Inferior parietal cortex (tissue), 1 donor: ENCODE data around the gene PAQR5.

Source experiments
- DNase-seq: peaks from one replicate; pipeline ENCODE4 v3.0.0-alpha.2; 2016; ENCODE audit errors: extremely low spot score

PAQR5 gene

DNA sequence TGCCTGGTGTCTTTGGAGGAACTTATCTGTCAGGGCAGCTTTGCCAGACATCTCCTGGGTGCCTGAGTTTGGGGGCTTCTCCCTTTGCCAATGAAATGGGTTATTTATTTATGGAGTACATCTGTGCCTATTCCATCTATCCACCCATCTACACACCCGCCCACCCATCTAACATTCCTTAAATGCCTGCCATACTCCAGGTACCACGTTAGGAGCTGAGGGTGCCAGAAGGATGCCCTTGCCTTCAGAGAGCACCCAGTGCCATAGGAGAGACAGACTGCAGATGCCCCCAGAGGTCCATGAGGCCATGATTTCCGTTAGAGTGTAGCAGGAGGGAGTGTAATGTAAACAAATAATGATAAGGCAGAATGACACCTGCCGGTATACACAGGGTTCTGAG lies 93.6 kb downstream of the PAQR5 start:
- no peak for DNase-seq

DNA sequence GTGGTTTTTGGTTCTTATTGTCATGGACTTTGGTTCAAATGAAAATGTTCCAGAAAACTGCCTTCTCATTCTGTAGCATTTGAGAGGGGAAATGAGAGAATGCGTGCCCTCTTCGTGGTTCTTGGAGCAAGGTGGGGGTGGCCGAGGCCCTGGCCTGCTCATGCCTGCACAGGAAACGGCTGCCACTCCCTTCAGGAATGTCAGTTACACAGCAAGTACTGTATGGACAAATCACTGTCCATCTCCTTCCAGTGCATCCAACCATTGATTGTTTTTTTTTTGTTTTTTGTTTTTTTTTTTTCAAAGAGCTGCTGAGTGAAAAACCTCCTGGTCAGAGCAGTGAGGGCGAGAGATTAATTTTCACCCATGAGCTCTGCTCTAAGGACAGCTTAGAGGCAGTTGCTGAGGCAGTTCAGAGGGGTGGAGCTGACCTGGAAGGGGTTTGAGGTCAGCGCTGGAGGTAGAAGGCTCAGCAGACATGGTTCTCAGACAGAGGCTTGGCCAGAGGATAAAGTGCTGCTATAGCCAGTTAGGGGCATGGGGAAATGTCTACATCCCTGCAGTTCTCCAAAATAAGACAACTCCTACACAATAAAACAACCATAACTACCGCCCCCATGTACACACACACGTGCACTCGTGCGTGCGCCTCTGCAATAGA lies 95.2 kb downstream of the PAQR5 start:
- DNase-seq, result no peak

GRCh38 chr15:69394556-69395282 lies 96.0 kb downstream of the PAQR5 start:
- peak; percentile 84 for DNase-seq

DNA sequence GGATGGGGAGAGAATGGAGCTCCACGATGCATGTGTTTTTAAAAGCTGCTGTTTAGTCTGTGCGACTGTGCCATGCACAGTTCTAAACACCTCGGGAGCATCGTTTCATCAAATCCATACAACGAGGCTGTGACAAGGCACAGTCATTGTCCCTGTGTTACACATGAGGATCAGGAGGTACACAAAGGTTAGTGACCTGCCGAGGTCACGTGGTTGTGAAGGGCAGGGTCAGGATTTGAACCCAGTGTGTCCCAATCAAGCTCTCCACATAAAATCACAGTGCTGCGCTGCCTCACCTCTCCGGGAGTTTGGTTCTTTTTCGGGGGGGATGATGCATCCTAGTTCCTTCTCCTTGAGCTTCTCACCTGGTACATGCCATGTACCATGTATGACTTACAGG lies 96.7 kb downstream of the PAQR5 start:
- no peak for DNase-seq

GRCh38 chr15:69395991-69396390 lies 97.3 kb downstream of the PAQR5 start:
- DNase-seq, result no peak

DNA sequence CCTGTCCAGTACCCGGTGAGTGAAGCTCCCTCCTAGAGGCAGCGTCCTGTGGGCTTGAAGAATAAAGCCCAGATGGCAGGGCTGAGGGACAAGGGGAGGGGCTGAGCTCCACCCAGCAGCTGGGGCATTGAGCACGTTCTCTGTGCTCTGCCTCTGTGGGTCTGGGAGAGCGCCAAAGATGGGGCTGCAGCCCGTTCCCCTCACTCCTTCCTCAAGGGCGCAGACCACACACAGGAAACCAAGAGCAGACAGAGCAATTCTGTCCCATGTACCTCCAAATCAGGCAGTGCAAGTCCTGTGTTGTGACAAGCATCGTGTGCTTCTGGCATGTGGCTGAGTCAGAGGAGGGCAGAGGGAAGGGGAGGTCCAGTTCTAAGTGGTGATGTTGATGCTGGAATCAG lies 99.8 kb downstream of the PAQR5 start:
- no peak for DNase-seq

GRCh38 chr15:69400850-69401249 lies 102.1 kb downstream of the PAQR5 start:
- DNase-seq, result no peak

GRCh38 chr15:69402816-69403215 lies 104.1 kb downstream of the PAQR5 start:
- no peak for DNase-seq

DNA sequence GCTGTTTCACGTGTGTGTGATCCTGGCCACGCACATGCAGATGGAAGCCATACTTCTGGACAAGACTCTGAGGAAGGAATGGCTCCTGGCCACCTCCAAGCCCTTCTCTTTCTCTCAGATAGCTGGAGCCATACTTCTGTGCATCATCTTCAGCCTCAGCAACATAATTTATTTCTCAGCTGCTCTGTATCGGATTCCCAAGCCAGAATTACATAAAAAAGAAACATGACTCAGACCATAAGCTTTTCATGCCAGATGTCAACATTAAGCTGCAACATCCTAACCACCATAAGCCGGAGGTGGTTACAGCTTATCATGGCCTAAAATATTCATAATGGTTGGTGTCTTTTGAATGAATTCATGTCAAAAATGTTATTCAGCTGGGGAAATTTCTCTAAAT lies 104.9 kb downstream of the PAQR5 start:
- peak; percentile 21 for DNase-seq

GRCh38 chr15:69405110-69405509 lies 106.4 kb downstream of the PAQR5 start:
- no peak for DNase-seq

DNA sequence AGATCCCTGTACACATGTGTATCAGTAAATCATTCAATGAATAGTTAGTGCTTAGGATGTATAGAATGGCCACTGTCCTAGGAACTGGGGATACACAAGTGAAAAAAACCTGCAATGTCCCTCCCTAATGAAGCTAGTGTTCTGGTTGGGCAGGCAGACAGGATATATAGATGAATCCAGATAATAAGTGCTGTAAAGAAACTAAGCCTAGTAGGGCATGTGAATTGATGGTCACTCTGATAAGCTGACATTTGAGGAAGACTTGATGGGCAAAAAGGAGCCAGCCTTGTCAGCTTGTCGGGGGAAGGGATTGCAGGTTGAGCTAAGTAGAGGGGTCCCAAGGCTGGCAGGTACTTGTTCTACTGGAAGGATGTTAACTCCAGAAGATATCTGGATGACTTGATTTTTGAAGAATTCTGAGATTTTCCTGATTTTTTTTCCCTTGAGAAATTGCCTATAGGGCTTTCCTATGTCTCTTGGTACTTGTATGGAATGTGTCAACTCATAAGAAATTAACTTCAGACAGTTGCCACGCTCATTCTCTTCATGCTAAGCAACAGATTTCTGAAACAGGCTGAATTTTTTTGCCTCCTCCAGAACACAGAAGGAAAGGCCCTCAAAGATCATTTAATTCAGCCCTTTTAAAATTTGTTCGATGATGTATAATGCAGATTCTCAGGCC lies 109.1 kb downstream of the PAQR5 start:
- no peak for DNase-seq

- no peak for DNase-seq
Measured at GRCh38 chr15:69408841-69409240, 110.1 kb downstream of the PAQR5 start.

- DNase-seq, result peak; percentile 27
Measured at GRCh38 chr15:69410248-69410874, 111.6 kb downstream of the PAQR5 start.

DNA sequence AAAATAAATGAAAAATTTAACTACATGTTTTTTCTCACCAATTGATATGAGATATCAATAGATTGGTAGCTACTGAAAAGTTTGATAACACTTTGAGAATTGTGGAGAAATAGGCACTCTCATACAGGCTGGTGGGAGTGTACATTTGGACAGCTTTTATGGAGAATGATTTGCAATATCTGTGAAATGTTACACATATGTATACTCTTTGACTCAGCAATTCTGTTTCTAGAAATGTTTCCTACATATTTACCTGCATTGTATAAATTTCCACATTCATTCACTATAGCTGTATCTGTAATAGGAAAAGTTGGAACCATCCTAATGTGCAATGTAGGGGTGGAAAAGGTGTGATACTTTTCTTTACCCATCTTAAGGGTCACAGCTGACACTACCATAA lies 113.6 kb downstream of the PAQR5 start:
- no peak for DNase-seq

- no peak for DNase-seq
Measured at GRCh38 chr15:69412701-69413100, 114.0 kb downstream of the PAQR5 start.

DNA sequence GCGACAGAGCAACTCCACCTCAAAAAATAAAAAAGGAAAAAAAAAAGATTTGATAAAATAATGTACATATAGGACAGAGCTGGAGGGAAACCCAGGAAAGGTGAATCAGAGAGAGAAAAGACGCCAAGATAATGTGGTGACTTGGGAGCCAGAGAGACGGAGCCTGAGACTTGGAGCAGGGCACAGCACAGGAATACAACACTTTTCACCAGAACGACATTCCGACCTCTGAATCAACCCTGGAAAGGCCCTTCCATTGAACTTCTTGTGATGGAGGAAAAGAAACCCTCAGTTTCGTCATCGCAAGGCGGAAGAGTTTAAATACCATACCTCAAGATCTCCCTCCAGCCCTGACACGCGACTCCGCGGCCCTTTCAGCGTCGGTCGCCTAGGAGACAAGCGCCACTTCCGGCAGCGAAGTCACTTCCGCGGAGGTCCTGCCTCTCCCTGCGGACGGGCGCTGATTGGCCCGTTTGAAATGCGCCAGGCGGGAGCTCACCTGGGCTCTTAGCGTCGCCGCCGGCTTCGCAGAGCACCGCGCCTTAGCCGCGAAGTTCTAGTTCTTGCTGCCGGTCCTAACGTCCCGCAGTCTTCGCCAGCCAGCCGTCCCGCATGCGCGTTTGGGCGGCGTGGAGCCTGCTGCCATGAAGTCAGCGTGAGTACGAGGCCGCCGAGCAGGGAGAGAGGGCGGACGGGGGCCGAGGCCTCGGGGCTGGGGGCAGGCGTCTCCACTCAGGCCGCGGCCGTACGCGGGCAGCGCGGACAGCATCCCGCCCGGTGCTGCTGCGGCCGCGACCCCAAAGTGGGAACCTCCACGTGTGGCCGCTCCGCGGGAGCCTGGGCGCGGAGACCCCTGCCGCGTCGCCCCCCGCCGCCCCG lies 115.3 kb downstream of the PAQR5 start, which contains the start of gene KIF23:
TSS of gene KIF23 (plus strand) at position 528 of the 879 bp plus-strand sequence. CDS start at position 645, 117 bp downstream.
- DNase-seq, result peak; percentile 85

GRCh38 chr15:69414701-69415167 lies 116.0 kb downstream of the PAQR5 start:
- no peak for DNase-seq

DNA sequence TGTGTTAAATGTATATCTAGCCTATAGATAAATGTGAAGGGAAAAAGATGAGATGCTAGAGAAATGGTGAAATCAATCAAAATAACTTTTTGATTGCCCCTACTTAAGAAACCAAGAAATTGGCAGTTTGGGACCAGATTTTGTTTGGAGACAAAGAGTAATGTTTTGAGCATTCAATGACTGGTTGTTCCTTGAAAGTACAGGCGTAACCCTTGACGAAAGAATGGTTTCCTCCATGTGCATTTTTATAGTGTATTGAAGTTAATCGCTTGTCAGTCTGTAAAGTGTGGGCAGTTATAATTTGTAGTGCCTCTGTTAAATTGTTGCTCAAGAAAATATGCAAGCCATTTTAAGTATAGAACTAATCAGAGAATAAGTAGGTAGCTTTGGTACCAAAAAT lies 116.7 kb downstream of the PAQR5 start:
- DNase-seq, result no peak

GRCh38 chr15:69417581-69417980 lies 118.9 kb downstream of the PAQR5 start:
- DNase-seq, result no peak

- DNase-seq, result no peak
Measured at GRCh38 chr15:69421498-69421897, 122.8 kb downstream of the PAQR5 start.

DNA sequence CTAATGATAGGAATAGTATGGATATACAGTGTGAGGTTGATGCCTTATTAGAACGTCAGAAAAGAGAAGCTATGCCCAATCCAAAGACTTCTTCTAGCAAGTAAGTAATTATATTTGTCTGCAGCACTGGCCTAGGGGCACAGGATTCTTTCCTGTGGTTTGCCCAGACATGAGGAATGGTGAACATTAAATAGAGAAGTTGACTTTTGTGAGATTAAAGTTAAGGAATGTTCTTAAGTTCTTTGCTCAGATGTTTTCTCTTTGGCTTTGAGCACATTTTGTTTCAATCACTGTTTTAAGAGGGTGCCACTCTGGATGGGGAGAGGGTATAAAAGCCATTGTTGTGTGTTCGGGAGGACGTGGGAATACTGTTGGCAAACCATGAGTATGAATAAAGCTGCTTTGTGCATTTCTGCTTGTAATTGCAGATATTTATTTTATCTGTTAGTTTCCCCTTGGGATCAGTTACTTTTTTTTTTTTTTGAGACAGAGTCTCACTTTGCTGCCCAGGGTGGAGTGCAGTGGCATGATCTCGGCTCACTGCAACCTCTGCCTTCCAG lies 123.7 kb downstream of the PAQR5 start:
- no peak for DNase-seq
